Sigmoid colon (tissue), 4 donors: ENCODE data around the gene KCNJ10.

Experiments used
- CTCF ChIP-seq, 4 experiments: fragments of 450-650 bp in 3 of 4; fragments of 200-600 bp in 1 of 4; IDR thresholded peaks; one replicate each; pipeline ENCODE4 v1.5.1; 2016 to 2019; ENCODE audit warnings: antibody characterized with exemption in 4 of 4, mild to moderate bottlenecking in 3 of 4, moderate library complexity in 2 of 4
- EP300 ChIP-seq, 4 donors: sonication (generic); formaldehyde crosslinking; IDR thresholded peaks; one replicate each; pipeline ENCODE4 v1.6.1; 2017; ENCODE audit warnings: antibody characterized with exemption in 4 of 4
- POLR2A ChIP-seq, 2 donors: fragments of 450-650 bp; IDR thresholded peaks; one replicate each; pipeline ENCODE4 v1.6.1; 2016; ENCODE audit warnings: antibody characterized with exemption in 2 of 2, mild to moderate bottlenecking in 2 of 2, moderate library complexity in 2 of 2
- POLR2AphosphoS5 ChIP-seq, 4 donors: sonication (generic); formaldehyde crosslinking; IDR thresholded peaks; one replicate each; pipeline ENCODE4 v1.6.1; 2017; ENCODE audit warnings: antibody characterized with exemption in 4 of 4

DNA sequence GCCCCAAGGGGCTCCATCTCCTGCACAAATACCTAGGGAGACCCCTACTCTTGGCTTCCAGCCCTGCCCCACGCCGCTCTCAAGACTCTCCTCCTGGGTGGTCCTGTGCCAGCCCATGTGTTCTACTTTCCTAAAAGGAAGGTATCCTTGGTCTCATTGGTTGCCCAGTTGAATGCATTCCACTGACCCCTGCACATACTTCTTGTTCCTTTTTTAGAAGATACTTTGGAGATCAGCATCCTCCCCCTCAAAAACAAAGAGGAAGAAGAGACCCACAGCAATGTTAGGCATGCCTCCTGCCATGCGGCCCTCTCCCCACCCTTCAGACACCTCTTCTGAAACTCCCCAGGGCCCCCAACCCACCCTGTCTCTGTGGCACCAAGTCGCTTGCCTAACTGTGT lies 120.0 kb downstream of the KCNJ10 start:
- TF ChIP-seq CTCF (IDR thresholded peaks at IDR 0.05) (no peak), POLR2A (IDR thresholded peaks at IDR 0.05) (no peak), POLR2AphosphoS5 (IDR thresholded peaks at IDR 0.05) (no peak), EP300 (IDR thresholded peaks at IDR 0.05) (no peak)
